ENCODE results near the gene NEUROD1.
"Not testable (repeated sequence)": the region's sequence is repeated elsewhere in the genome, so short reads cannot be mapped to it uniquely, and the experiment has no call there.

NEUROD1 gene

GRCh38 chr2:181680055-181680936 is at the start of gene NEUROD1:
TSS of gene NEUROD1 (minus strand) at chr2:181680517. CDS start at chr2:181678860, 1,657 bp downstream.
- no peak for DNase-seq (ENCODE audit: low spot score)

GRCh38 chr2:181725476-181725875 is 45.2 kb upstream of the NEUROD1 start:
- DNase-seq (ENCODE audit: low spot score): no peak

DNA sequence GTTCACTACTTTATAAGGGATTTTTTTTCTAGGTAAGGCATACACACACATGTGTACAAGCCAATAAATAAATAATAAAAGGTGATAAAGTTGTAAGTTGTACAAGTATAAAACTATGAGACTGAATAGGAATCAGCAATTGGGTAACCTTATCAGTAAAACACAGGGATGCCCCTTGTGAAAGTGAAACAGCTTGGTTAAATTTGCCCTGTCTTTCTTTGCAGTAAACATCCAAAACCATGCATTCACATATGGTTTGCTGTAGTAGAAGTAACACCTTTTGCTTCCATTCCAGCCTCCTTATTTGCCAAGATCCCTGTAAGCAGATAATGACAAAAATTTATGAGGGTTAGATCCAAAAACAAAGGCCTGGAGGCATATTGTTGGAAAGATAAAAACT is 44.3 kb upstream of the NEUROD1 start:
- DNase-seq (ENCODE audit: low spot score): no peak

- DNase-seq (ENCODE audit: low spot score): no peak
These were observed 43.4 kb upstream of the NEUROD1 start for GRCh38 chr2:181723731-181724130.

DNA sequence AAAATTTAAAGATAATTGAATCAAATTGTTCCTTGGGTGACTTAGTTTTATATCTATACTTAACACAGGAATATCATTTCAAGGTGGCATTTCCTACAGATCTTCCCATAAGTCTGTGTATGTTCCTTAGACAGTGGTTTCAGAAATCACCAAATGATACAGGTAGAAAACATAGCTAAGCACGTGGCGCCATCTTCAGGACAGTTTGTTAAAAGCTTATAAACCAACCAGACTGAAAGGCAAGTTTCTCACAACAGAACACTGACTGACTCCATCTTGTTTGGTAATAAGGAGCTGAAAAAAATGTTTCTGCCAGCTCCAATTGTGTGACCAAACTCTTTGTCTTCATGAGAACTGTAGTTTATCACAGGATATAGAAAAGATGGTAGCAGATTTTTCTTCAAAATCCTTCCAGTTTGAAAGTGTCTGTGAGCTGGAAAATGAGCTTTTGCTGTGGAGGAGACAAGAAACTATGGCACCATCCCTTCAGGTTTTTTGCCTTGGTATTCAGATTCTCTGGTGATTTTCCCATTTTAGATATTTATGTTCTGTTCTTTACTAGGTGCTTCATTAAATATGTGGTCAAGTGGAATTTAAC is 34.8 kb upstream of the NEUROD1 start:
- DNase-seq (ENCODE audit: low spot score): peak; percentile 25

DNA sequence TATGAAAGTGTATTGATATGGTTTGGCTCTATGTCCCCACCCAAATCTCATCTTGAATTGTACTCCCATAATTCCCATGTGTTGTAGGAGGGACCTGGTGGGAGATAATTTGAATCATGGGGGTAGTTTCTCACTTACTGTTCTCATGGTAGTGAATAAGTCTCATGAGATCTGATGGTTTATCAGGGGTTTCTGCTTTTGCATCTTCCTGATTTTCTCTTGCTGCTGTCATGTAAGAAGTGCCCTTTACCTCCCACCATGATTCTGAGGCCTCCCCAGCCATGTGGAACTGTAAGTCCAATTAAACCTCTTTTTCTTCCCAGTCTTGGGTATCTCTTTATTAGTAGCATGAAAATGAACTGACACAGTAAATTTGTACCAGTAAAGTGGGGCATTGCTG is 30.7 kb upstream of the NEUROD1 start:
- DNase-seq (ENCODE audit: low spot score): not testable (repeated sequence)

DNA sequence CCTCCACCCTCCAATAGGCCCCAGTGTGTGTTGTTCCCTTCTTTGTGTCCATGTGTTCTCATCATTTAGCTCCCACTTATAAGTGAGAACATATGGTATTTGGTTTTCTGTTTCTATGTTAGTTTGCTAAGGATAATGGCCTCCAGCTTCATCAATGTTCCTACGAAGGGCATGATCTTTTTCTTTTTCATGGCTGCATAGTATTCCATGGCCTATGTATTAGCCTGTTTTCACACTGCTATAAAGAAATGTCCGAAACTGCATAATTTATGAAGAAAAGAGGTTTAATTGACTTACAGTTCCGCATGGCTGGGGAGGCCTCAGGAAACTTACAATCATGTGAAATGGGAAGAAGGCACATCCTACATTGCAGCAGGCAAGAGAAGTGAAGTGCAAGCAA is 22.2 kb upstream of the NEUROD1 start:
- DNase-seq (ENCODE audit: low spot score): not testable (repeated sequence)

- no peak for DNase-seq (ENCODE audit: low spot score)
These were observed 17.9 kb upstream of the NEUROD1 start for GRCh38 chr2:181698223-181698622.

- DNase-seq (ENCODE audit: low spot score): no peak
These were observed 17.3 kb upstream of the NEUROD1 start for GRCh38 chr2:181697571-181697970.

DNA sequence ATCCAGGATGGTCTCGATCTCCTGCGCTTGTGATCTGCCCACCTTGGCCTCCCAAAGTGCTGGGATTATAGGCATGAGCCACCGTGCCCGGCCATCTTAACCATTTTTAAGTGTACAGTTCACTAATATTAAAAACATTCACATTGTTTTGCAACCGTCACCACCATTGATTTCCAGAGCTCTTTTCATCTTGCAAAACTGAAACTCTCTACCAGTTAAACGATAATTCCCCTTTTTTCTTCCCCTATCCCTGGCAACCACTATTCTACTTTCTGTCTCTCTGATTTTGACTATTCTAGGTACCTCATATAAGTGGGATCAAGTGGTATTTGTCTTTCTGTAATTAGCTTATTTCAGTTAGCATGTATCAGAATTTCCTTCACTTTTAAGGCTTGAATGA is 16.8 kb upstream of the NEUROD1 start:
- no peak for DNase-seq (ENCODE audit: low spot score)

- no peak for DNase-seq (ENCODE audit: low spot score)
These were observed 14.0 kb upstream of the NEUROD1 start for GRCh38 chr2:181694271-181694670.

DNA sequence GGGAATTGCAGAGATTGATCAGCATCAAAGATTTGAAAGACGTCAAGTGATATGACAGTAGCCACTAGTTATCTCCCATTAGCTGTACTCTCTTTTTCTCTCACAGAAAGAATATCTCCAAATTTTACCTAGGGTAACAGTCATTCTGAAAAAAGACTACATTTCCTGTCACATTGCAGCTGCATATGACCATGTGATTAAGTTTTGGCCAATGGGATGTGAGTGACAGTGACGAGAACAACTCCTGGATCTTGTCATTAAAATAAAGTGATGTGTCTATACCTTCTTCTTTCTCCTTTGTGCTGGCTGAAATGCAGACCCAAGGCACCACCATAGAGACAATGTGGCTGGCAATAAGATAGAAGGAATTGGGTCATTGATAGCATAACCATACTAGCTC is 10.5 kb upstream of the NEUROD1 start:
- no peak for DNase-seq (ENCODE audit: low spot score)

- no peak for DNase-seq (ENCODE audit: low spot score)
These were observed 6.4 kb upstream of the NEUROD1 start for GRCh38 chr2:181686576-181687185.

- no peak for DNase-seq (ENCODE audit: low spot score)
These were observed 4.9 kb upstream of the NEUROD1 start for GRCh38 chr2:181685150-181685688.

GRCh38 chr2:181684454-181685149 is 4.3 kb upstream of the NEUROD1 start:
- DNase-seq (ENCODE audit: low spot score): no peak

- peak; percentile 55 for DNase-seq (ENCODE audit: low spot score)
These were observed 3.5 kb upstream of the NEUROD1 start for GRCh38 chr2:181683518-181684453.

- DNase-seq (ENCODE audit: low spot score): no peak
These were observed 2.6 kb upstream of the NEUROD1 start for GRCh38 chr2:181682795-181683517.

DNA sequence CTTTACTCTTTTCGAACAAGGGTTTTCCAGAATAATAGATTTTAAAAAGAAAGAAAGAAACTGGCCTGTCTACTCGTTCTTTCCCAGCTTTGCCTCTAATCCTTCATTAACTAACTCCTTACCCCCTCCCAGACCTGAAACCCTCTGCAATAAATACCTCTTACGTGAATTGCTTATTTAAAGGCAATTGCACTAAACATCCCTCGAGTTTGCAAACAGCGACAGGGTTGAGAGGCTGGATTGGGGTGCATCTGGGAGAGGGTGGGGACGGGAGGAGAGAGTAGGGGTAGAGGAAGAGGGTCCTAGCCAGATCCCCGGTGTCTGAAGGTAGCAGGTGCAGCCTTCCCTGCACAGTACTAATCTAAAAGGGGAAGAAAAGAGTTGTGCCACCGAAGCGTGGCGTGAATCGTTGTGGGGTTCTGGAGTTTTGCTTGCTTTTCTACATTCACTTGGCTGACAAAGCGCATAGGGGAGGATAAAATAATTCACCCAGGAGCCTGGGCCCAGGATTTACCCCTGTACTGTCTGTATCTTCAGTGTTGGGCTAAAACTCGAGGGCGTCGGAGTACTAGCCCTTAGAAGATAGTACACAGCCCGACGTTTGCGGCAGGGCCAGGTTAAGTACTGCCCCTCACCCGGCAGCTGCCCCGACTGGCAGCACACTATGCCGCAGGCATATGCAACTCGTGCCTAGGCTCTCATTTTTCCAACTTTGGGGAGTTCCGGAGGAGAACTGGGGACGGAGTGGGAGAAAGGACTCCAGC is 1.9 kb upstream of the NEUROD1 start:
- no peak for DNase-seq (ENCODE audit: low spot score)

DNA sequence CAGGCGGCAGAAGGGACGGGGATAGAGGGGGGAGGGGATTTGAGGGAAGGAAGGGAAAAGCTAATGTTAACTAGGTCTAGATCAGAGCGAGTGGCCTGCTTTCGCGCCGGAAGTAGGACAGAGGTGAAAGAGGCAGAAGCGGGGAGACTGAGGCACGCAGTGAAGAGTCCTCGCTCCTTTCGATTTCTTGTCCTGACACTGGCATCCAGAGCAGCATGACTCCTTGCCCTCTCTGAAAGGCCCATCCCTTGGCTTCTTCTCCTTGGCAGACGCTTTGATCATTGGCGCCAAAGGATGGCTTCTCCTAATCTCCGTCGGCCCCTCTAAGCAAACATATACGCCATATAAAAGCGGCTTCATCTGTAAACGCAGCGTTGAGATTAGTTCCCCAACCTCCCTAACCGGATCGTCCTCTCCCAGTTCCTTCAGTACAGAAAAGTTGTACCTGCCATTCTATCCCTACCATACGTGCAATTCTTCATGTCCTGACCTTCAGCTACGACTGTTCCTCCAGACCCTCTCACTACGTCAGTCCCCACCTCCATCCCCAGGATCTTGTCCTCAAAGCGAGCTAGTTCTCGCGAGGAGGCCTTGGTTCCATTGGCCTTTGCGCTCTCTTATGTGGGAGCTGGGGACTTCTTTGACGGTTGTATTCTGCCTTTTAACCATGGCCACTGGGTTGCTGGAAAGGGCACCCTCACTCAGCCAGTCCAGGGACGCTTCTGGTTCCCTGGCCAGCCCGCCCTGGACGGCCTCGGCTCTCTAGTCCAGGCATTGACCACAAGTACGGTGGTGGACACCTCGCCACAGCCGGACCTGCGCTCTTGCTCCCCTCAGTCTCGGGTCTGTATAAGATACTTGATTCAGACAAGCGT is 857 bp upstream of the NEUROD1 start:
- no peak for DNase-seq (ENCODE audit: low spot score)

All from hepatic stellate cell (primary cell).